DOHH2 (cell line): ENCODE measurements around the gene GNPTG.

ENCODE experiments used
- H3F3A ChIP-seq: fragments of 200-600 bp; sonication (generic), shearing (Covaris generic); 2 replicates; pipeline ENCODE4 v1.6.0; 2016; ENCODE audit warnings: antibody characterized with exemption, mild to moderate bottlenecking; ENCODE audit not compliant: control insufficient read depth, insufficient read depth
- H3K27ac ChIP-seq: fragments of 200-600 bp; sonication (generic); 2 replicates; pipeline ENCODE4 v1.5.1; 2014; ENCODE audit warnings: low read depth, mild to moderate bottlenecking, low read length, moderate library complexity
- H3K27me3 ChIP-seq: fragments of 200-600 bp; sonication (generic); 2 replicates; pipeline ENCODE4 v1.6.1; 2014; ENCODE audit warnings: mild to moderate bottlenecking, low read length, mixed read lengths; ENCODE audit not compliant: control insufficient read depth
- H3K36me3 ChIP-seq: fragments of 200-600 bp; sonication (generic); 2 replicates; pipeline ENCODE4 v1.6.1; 2014; ENCODE audit warnings: mild to moderate bottlenecking, low read length, moderate library complexity, mixed read lengths; ENCODE audit not compliant: control insufficient read depth
- H3K4me1 ChIP-seq: fragments of 200-600 bp; sonication (generic); 2 replicates; pipeline ENCODE4 v1.6.1; 2014; ENCODE audit warnings: mild to moderate bottlenecking, low read length, mixed read lengths; ENCODE audit not compliant: control insufficient read depth
- H3K4me2 ChIP-seq: fragments of 200-600 bp; sonication (generic); 2 replicates; pipeline ENCODE4 v1.6.0; 2014; ENCODE audit warnings: mild to moderate bottlenecking, low read length, moderate library complexity
- H3K4me3 ChIP-seq: fragments of 200-600 bp; sonication (generic); 2 replicates; pipeline ENCODE4 v1.5.1; 2014; ENCODE audit warnings: mild to moderate bottlenecking, low read length, mixed read lengths
- H3K79me2 ChIP-seq: fragments of 200-600 bp; sonication (generic); 2 replicates; pipeline ENCODE4 v1.6.1; 2014; ENCODE audit warnings: mild to moderate bottlenecking, low read length, mixed read lengths; ENCODE audit not compliant: control insufficient read depth
- H3K9me2 ChIP-seq: fragments of 200-600 bp; sonication (generic); replicated peaks from 2 replicates; pipeline ENCODE4 v1.6.1; 2014; ENCODE audit warnings: mild to moderate bottlenecking, low read length, mixed read lengths; ENCODE audit not compliant: control insufficient read depth
- H3K9me3 ChIP-seq: fragments of 200-600 bp; sonication (generic); 2 replicates; pipeline ENCODE4 v1.6.1; 2014; ENCODE audit warnings: antibody characterized with exemption, low read length, mixed read lengths; ENCODE audit not compliant: control insufficient read depth, insufficient read depth
- H4K20me1 ChIP-seq: fragments of 200-600 bp; sonication (generic); 2 replicates; pipeline ENCODE4 v1.6.0; 2014; ENCODE audit warnings: low read depth, mild to moderate bottlenecking, antibody characterized with exemption, low read length, moderate library complexity; ENCODE audit not compliant: control insufficient read depth, insufficient read depth
- EZH2phosphoT487 ChIP-seq: fragments of 200-600 bp; sonication (generic); IDR thresholded peaks from 2 replicates; pipeline ENCODE4 v1.6.1; 2017; ENCODE audit warnings: borderline replicate concordance, mild to moderate bottlenecking, antibody characterized with exemption, low read length, moderate library complexity, mixed read lengths
- TF ChIP-seq, protein P1 (sequence below): fragments of 200-600 bp; sonication (generic); IDR thresholded peaks from one replicate; pipeline ENCODE4 v1.5.1; 2014; ENCODE audit warnings: antibody characterized with exemption, mild to moderate bottlenecking, low read depth, low read length; ENCODE audit not compliant: poor library complexity, severe bottlenecking

Gene GNPTG

DNA sequence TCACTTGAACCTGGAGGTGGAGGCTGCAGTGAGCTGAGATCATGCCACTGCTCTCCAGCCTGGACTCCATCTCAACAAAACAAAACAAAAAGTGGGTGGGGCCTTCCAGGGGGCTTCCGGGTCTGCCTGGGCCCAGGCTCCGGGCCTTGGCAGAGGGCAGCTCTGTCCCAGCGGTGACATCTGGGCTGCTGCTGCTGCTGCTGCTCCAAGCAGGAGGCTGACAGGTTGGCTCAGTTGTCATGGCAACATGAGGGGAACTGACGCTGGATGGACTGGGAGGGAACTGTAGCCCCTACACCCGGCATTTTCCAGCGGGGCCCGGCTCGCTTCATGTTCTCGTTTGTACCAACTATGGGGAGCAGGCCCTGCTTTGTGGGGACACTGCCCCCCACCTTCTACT lies 14.2 kb upstream of the GNPTG start:
- Histone ChIP-seq H3K36me3 (no peaks in the 10 kb centered on the region), H3K9me2 (no peaks in the 10 kb centered on the region), H3F3A (no peaks in the 10 kb centered on the region), H3K9me3 (peaks cover 6% of the 10 kb centered on the region; the same call in 1 of the 2 replicates), H3K4me3 (no peak overlapping the region), H3K79me2 (no peaks in the 10 kb centered on the region), H4K20me1 (peaks cover 3% of the 10 kb centered on the region; the same call in 1 of the 2 replicates), H3K4me1 (peaks cover 16% of the 10 kb centered on the region), H3K27me3 (peaks cover 24% of the 10 kb centered on the region), H3K27ac (no peak overlapping the region), H3K4me2 (no peak overlapping the region)
- TF ChIP-seq, protein P1, sequence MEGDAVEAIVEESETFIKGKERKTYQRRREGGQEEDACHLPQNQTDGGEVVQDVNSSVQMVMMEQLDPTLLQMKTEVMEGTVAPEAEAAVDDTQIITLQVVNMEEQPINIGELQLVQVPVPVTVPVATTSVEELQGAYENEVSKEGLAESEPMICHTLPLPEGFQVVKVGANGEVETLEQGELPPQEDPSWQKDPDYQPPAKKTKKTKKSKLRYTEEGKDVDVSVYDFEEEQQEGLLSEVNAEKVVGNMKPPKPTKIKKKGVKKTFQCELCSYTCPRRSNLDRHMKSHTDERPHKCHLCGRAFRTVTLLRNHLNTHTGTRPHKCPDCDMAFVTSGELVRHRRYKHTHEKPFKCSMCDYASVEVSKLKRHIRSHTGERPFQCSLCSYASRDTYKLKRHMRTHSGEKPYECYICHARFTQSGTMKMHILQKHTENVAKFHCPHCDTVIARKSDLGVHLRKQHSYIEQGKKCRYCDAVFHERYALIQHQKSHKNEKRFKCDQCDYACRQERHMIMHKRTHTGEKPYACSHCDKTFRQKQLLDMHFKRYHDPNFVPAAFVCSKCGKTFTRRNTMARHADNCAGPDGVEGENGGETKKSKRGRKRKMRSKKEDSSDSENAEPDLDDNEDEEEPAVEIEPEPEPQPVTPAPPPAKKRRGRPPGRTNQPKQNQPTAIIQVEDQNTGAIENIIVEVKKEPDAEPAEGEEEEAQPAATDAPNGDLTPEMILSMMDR = no peak
- no peak for TF ChIP-seq EZH2phosphoT487

DNA sequence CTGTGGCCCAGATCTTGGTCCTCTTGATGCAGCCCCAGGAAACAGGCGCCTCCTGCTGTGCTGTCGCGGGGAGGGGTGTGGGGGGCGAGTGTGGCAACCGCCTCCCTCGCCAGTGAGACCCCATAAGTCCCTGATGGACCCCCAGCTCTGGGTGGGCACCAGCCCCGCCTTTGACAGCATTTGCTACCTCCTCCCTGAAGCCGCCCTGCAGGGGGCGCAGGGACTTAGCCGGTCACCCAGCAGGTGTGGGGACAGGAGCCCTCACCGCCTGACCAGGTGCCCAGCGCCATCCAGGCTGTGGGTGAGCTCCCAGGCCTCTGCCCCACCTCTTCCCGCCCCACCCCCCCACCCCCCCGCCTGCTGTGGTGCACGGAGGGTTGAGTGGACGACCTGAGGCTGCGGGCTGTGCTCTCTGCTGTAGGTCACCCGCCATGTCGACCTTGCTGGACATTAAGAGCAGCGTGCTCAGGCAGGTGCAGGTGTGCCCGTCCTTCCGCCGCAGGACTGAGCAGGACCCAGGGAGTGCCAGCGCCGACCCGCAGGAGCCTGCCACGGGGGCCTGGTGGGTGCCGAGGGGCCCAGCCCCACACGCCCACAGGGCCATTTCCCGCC lies 13.5 kb upstream of the GNPTG start:
- H3K9me3 ChIP-seq = peaks cover 6% of the 10 kb centered on the region; the same call in 1 of the 2 replicates
- TF ChIP-seq, protein P1 = peak; percentile 58
- no peak for TF ChIP-seq EZH2phosphoT487
- H3K4me2 ChIP-seq = no peak overlapping the region
- H3K4me1 ChIP-seq = peaks cover 22% of the 10 kb centered on the region
- no peak overlapping the region for H3K27ac ChIP-seq
- H3F3A ChIP-seq = no peaks in the 10 kb centered on the region
- no peak overlapping the region for H3K4me3 ChIP-seq
- no peaks in the 10 kb centered on the region for H3K79me2 ChIP-seq
- peaks cover 24% of the 10 kb centered on the region for H3K27me3 ChIP-seq
- H3K36me3 ChIP-seq = no peaks in the 10 kb centered on the region
- H3K9me2 ChIP-seq = no peaks in the 10 kb centered on the region
- H4K20me1 ChIP-seq = peaks cover 3% of the 10 kb centered on the region; the same call in 1 of the 2 replicates

DNA sequence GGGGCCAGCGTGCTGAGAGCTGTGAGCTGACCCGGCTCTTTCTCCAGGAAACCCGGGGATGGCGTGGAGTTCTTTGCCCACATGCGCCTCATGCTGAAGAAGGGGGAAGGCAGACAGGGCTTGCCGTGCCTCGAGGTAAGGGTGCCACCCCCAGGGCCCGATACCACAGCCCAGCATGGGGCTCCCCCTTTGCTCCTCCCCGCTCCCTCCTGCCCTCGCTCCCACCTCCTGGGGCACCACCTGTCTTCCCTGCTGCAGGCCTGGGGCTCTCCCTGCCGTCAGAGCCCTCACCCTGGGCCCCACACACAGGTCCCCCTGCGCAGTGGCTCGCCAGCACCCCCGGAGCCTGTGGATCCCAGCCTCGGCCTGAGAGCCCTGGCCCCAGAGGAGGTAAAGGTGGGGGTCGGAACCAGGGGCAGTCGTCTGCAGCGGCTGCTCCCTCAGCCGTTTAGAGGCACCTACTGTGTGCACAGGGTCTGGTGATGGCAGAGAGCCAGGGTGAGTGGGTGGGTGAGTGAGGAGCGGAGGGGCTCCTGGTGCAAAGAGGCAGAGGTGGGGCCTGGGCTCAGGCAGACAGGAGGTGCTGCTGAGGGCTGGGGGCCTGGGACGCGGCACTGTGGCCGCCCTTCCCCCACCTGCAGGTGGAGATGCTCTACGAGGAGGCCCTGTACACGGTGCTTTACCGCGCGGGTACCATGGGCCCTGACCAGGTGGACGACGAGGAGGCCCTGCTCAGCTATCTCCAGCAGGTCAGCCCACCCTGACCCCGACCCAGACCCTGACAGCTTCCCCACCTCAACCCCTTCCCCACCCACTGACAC lies 12.7 kb upstream of the GNPTG start:
- no peaks in the 10 kb centered on the region for H3K36me3 ChIP-seq
- H3K27ac ChIP-seq = no peak overlapping the region
- H4K20me1 ChIP-seq = peaks cover 7% of the 10 kb centered on the region; the same call in 1 of the 2 replicates
- H3K79me2 ChIP-seq = no peaks in the 10 kb centered on the region
- no peak for TF ChIP-seq EZH2phosphoT487
- TF ChIP-seq, protein P1 = no peak
- peaks cover 6% of the 10 kb centered on the region; the same call in 1 of the 2 replicates for H3K9me3 ChIP-seq
- H3K9me2 ChIP-seq = no peaks in the 10 kb centered on the region
- no peak overlapping the region for H3K4me2 ChIP-seq
- no peaks in the 10 kb centered on the region for H3F3A ChIP-seq
- H3K27me3 ChIP-seq = peaks cover 22% of the 10 kb centered on the region
- no peak overlapping the region for H3K4me3 ChIP-seq
- peaks cover 28% of the 10 kb centered on the region for H3K4me1 ChIP-seq
